ENCODE data around the gene RPLP2.

Gene RPLP2
- total RNA-seq = 122 to 248 (median 179) reads per million in 18 experiments

- peak; percentile 98 to 99 for DNase-seq
Observed at GRCh38 chr11:809287-810039, at the start of gene RPLP2. TSS of gene RPLP2 (plus strand) at chr11:809967. CDS start at chr11:810235, 268 bp downstream.

GRCh38 chr11:760236-760635 is 49.5 kb upstream of the RPLP2 start:
- DNase-seq = no peak

GRCh38 chr11:761526-762108 is 48.1 kb upstream of the RPLP2 start:
- no peak for DNase-seq

GRCh38 chr11:762421-763072 is 47.2 kb upstream of the RPLP2 start:
- DNase-seq = peak; percentile 75 to 80

- DNase-seq = no peak
Observed at GRCh38 chr11:763073-763463, 46.7 kb upstream of the RPLP2 start.

- no peak for DNase-seq
Observed at GRCh38 chr11:763549-764321, 46.0 kb upstream of the RPLP2 start.

- DNase-seq = no peak
Observed at GRCh38 chr11:764322-765024, 45.3 kb upstream of the RPLP2 start.

GRCh38 chr11:765025-765801 is 44.6 kb upstream of the RPLP2 start:
- peak; percentile 35 to 56 for DNase-seq

GRCh38 chr11:765802-766091 is 44.0 kb upstream of the RPLP2 start:
- DNase-seq = no peak

- peak; percentile 50 to 69 for DNase-seq
Observed at GRCh38 chr11:766106-766935, 43.4 kb upstream of the RPLP2 start.

GRCh38 chr11:766936-767210 is 42.9 kb upstream of the RPLP2 start:
- DNase-seq = no peak

GRCh38 chr11:767238-767637 is 42.5 kb upstream of the RPLP2 start:
- DNase-seq = no peak

GRCh38 chr11:769887-770641 is 39.7 kb upstream of the RPLP2 start:
- no peak for DNase-seq

- no peak for DNase-seq
Observed at GRCh38 chr11:770642-771616, 38.8 kb upstream of the RPLP2 start.

- DNase-seq = no peak
Observed at GRCh38 chr11:771617-772204, 38.1 kb upstream of the RPLP2 start.

GRCh38 chr11:772429-773390 is 37.1 kb upstream of the RPLP2 start:
- no peak for DNase-seq

- DNase-seq = no peak
Observed at GRCh38 chr11:773425-773824, 36.3 kb upstream of the RPLP2 start.
